ENCODE results near the gene STRN3. TPM values are rescaled to one million over a fixed set of nuclear protein-coding genes. Genes with fewer than 3 reads are reported as not detected.

The STRN3 gene
- total RNA-seq, 1 donor from 2014 or later: 48.9 TPM

- no peak overlapping the region for H3K4me3 ChIP-seq
- no peaks in the 10 kb centered on the region for H3K27me3 ChIP-seq
- no peaks in the 10 kb centered on the region for H3K9me3 ChIP-seq
- intact Hi-C loops (cut with DNase I): no loop called here
- TF ChIP-seq CTCF (IDR thresholded peaks at IDR 0.05): no peak
- no peak for TF ChIP-seq POLR2A (IDR thresholded peaks at IDR 0.05)
- no peak for TF ChIP-seq POLR2AphosphoS5 (IDR thresholded peaks at IDR 0.05; ENCODE audit: insufficient read depth in 1 of 2, low read depth in 1 of 2)
- H3K36me3 ChIP-seq: no peaks in the 10 kb centered on the region
- no peak for DNase-seq (ENCODE audit: extremely low spot score in 2 of 2)
- no peak overlapping the region for H3K27ac ChIP-seq
- H3K4me1 ChIP-seq: no peaks in the 10 kb centered on the region
These were observed 170.7 kb downstream of the STRN3 start for GRCh38 chr14:30855345-30856037.

- no peak overlapping the region for H3K27ac ChIP-seq
- no peaks in the 10 kb centered on the region for H3K9me3 ChIP-seq
- H3K4me1 ChIP-seq: no peaks in the 10 kb centered on the region
- TF ChIP-seq POLR2A (IDR thresholded peaks at IDR 0.05): no peak
- no peak for TF ChIP-seq POLR2AphosphoS5 (IDR thresholded peaks at IDR 0.05; ENCODE audit: insufficient read depth in 1 of 2, low read depth in 1 of 2)
- TF ChIP-seq CTCF (IDR thresholded peaks at IDR 0.05): no peak
- no peak overlapping the region for H3K4me3 ChIP-seq
- H3K27me3 ChIP-seq: no peaks in the 10 kb centered on the region
- DNase-seq (ENCODE audit: extremely low spot score in 2 of 2): no peak
- intact Hi-C loops (cut with DNase I): no loop called here
- no peaks in the 10 kb centered on the region for H3K36me3 ChIP-seq
These were observed 171.7 kb downstream of the STRN3 start for GRCh38 chr14:30854492-30854891.

GRCh38 chr14:30853946-30854345, 172.2 kb downstream of the STRN3 start:
- H3K36me3 ChIP-seq: no peaks in the 10 kb centered on the region
- H3K27me3 ChIP-seq: no peaks in the 10 kb centered on the region
- TF ChIP-seq CTCF (IDR thresholded peaks at IDR 0.05) (no peak), POLR2A (IDR thresholded peaks at IDR 0.05) (no peak), POLR2AphosphoS5 (IDR thresholded peaks at IDR 0.05; ENCODE audit: insufficient read depth in 1 of 2, low read depth in 1 of 2) (no peak)
- H3K4me3 ChIP-seq: no peak overlapping the region
- H3K9me3 ChIP-seq: no peaks in the 10 kb centered on the region
- no peaks in the 10 kb centered on the region for H3K4me1 ChIP-seq
- DNase-seq (ENCODE audit: extremely low spot score in 2 of 2): no peak
- no peak overlapping the region for H3K27ac ChIP-seq
- intact Hi-C loops (cut with DNase I): no loop called here

- TF ChIP-seq POLR2AphosphoS5 (IDR thresholded peaks at IDR 0.05; ENCODE audit: insufficient read depth in 1 of 2, low read depth in 1 of 2) (no peak), POLR2A (IDR thresholded peaks at IDR 0.05) (no peak), CTCF (IDR thresholded peaks at IDR 0.05) (no peak)
- intact Hi-C loops (cut with DNase I): no loop called here
- H3K36me3 ChIP-seq: no peaks in the 10 kb centered on the region
- H3K27ac ChIP-seq: no peak overlapping the region
- DNase-seq (ENCODE audit: extremely low spot score in 2 of 2): no peak
- H3K9me3 ChIP-seq: no peaks in the 10 kb centered on the region
- no peaks in the 10 kb centered on the region for H3K4me1 ChIP-seq
- H3K4me3 ChIP-seq: no peak overlapping the region
- H3K27me3 ChIP-seq: no peaks in the 10 kb centered on the region
These were observed 176.2 kb downstream of the STRN3 start for GRCh38 chr14:30849983-30850382.

GRCh38 chr14:30849354-30849753, 176.8 kb downstream of the STRN3 start:
- intact Hi-C loops (cut with DNase I): no loop called here
- Histone ChIP-seq H3K4me3 (no peak overlapping the region), H3K36me3 (no peaks in the 10 kb centered on the region), H3K27ac (no peak overlapping the region), H3K4me1 (no peaks in the 10 kb centered on the region), H3K27me3 (no peaks in the 10 kb centered on the region), H3K9me3 (no peaks in the 10 kb centered on the region)
- no peak for DNase-seq (ENCODE audit: extremely low spot score in 2 of 2)
- TF ChIP-seq POLR2A (IDR thresholded peaks at IDR 0.05) (no peak), POLR2AphosphoS5 (IDR thresholded peaks at IDR 0.05; ENCODE audit: insufficient read depth in 1 of 2, low read depth in 1 of 2) (no peak)

All from vagina (tissue), 2 donors.